HepG2 (cell line): ENCODE measurements around the gene MTHFR. TPM values are rescaled to one million over a fixed set of nuclear protein-coding genes. Genes with fewer than 3 reads are reported as not detected.

ENCODE experiments used
- ARNT ChIP-seq: fragments of 450-650 bp; IDR thresholded peaks from 2 replicates; pipeline ENCODE4 v1.6.1; 2017
- FOSL2 ChIP-seq: sonication (generic); formaldehyde crosslinking; IDR thresholded peaks from 2 replicates; pipeline ENCODE4 v1.4.0; 2020; ENCODE audit warnings: missing genetic modification reagents
- HMGA1 ChIP-seq: sonication (generic); formaldehyde crosslinking; conservative IDR thresholded peaks from 2 replicates; pipeline ENCODE4 v1.4.0; 2020; ENCODE audit warnings: missing genetic modification reagents
- KDM5B ChIP-seq: sonication (generic); formaldehyde crosslinking; IDR thresholded peaks from 2 replicates; pipeline ENCODE4 v1.4.0; 2020; ENCODE audit warnings: missing genetic modification reagents, mild to moderate bottlenecking, borderline replicate concordance
- KMT2B ChIP-seq: IDR thresholded peaks from 2 replicates; pipeline ENCODE4 v1.6.1; 2016; ENCODE audit warnings: missing genetic modification reagents, missing compliant biosample characterization
- MIER2 ChIP-seq: IDR thresholded peaks from 2 replicates; pipeline ENCODE4 v1.6.1; 2016; ENCODE audit warnings: missing biosample characterization, missing genetic modification reagents
- MYC ChIP-seq: sonication (generic); formaldehyde crosslinking; IDR thresholded peaks from 2 replicates; pipeline ENCODE4 v1.9.0; 2021; ENCODE audit warnings: missing genetic modification reagents, borderline replicate concordance
- PHF5A ChIP-seq: IDR thresholded peaks from one replicate; pipeline ENCODE4 v1.6.1; 2018; ENCODE audit warnings: low read depth, missing genetic modification reagents; ENCODE audit not compliant: unreplicated experiment
- SATB2 ChIP-seq: sonication (generic); formaldehyde crosslinking; IDR thresholded peaks from 2 replicates; pipeline ENCODE4 v1.5.0; 2020; ENCODE audit warnings: missing genetic modification reagents
- TARDBP ChIP-seq: sonication (generic); formaldehyde crosslinking; IDR thresholded peaks from 2 replicates; pipeline ENCODE4 v1.8.0; 2022; ENCODE audit warnings: mild to moderate bottlenecking, missing genetic modification reagents
- TBX2 ChIP-seq: sonication (generic); formaldehyde crosslinking; IDR thresholded peaks from 2 replicates; pipeline ENCODE4 v1.5.0; 2020; ENCODE audit warnings: missing genetic modification reagents, mild to moderate bottlenecking, borderline replicate concordance
- TOPORS ChIP-seq: sonication (generic); formaldehyde crosslinking; IDR thresholded peaks from 2 replicates; pipeline ENCODE4 v1.8.0; 2023; ENCODE audit warnings: mild to moderate bottlenecking, missing genetic modification reagents
- ZNF124 ChIP-seq: sonication (generic); formaldehyde crosslinking; IDR thresholded peaks from 2 replicates; pipeline ENCODE4 v1.4.0; 2020; ENCODE audit warnings: missing genetic modification reagents
- ZNF180 ChIP-seq: sonication (generic); formaldehyde crosslinking; IDR thresholded peaks from 2 replicates; pipeline ENCODE4 v1.4.0; 2020; ENCODE audit warnings: low read depth, missing genetic modification reagents, borderline replicate concordance
- ZNF543 ChIP-seq: sonication (generic); formaldehyde crosslinking; IDR thresholded peaks from 2 replicates; pipeline ENCODE4 v1.4.0; 2020; ENCODE audit warnings: mild to moderate bottlenecking, missing genetic modification reagents
- polyA plus RNA-seq, 8 experiments: library from polyadenylated mRNA; depleted of rRNA in 3 of 8; stranded (reverse) in 7 of 8; unstranded in 1 of 8; fragments of >200 nt; fragmentation: Illumina TruSeq in 4 of 8; extraction: Trizol in 4 of 8; gene quantifications; 2 replicates each; pipeline versions ENCODE4 v1.2.1 to v1.2.3, GENCODE V29; 2011 to 2016; ENCODE audit warnings: low read depth in 4 of 8, missing spikeins in 1 of 8, mixed read lengths in 1 of 8; ENCODE audit not compliant: insufficient read depth in 1 of 8
- total RNA-seq, 5 experiments: library from RNA; depleted of rRNA; stranded (reverse); fragments of >200 nt; fragmentation: Illumina TruSeq; extraction: Trizol; gene quantifications; 2 replicates each; pipeline ENCODE4 v1.2.3, GENCODE V29; 2016; ENCODE audit warnings: low read depth in 1 of 5
- TF ChIP-seq, protein P1 (sequence below): sonication (generic); formaldehyde crosslinking; IDR thresholded peaks from 2 replicates; pipeline ENCODE4 v1.4.0; 2020; ENCODE audit warnings: missing genetic modification reagents
- TF ChIP-seq, protein P2 (sequence below): sonication (generic); formaldehyde crosslinking; IDR thresholded peaks from 2 replicates; pipeline ENCODE4 v1.5.0; 2020; ENCODE audit warnings: mild to moderate bottlenecking, missing genetic modification reagents
- TF ChIP-seq, protein P3 (sequence below): IDR thresholded peaks from 2 replicates; pipeline ENCODE4 v1.6.1; 2016; ENCODE audit warnings: mild to moderate bottlenecking, missing biosample characterization, missing genetic modification reagents
- TF ChIP-seq, protein P4 (sequence below): sonication (generic); formaldehyde crosslinking; IDR thresholded peaks from 2 replicates; pipeline ENCODE4 v1.5.0; 2020; ENCODE audit warnings: missing genetic modification reagents, mild to moderate bottlenecking, borderline replicate concordance
- TF ChIP-seq, protein P5 (sequence below): sonication (generic); formaldehyde crosslinking; IDR thresholded peaks from 2 replicates; pipeline ENCODE4 v1.5.0; 2020; ENCODE audit warnings: mild to moderate bottlenecking, missing genetic modification reagents

Gene MTHFR
- total and polyA plus RNA-seq, 2 of the 13 experiments (the other 11 are each of a cell fraction or from before 2014, with no cell fraction given): 3.8 to 8.2 TPM

DNA sequence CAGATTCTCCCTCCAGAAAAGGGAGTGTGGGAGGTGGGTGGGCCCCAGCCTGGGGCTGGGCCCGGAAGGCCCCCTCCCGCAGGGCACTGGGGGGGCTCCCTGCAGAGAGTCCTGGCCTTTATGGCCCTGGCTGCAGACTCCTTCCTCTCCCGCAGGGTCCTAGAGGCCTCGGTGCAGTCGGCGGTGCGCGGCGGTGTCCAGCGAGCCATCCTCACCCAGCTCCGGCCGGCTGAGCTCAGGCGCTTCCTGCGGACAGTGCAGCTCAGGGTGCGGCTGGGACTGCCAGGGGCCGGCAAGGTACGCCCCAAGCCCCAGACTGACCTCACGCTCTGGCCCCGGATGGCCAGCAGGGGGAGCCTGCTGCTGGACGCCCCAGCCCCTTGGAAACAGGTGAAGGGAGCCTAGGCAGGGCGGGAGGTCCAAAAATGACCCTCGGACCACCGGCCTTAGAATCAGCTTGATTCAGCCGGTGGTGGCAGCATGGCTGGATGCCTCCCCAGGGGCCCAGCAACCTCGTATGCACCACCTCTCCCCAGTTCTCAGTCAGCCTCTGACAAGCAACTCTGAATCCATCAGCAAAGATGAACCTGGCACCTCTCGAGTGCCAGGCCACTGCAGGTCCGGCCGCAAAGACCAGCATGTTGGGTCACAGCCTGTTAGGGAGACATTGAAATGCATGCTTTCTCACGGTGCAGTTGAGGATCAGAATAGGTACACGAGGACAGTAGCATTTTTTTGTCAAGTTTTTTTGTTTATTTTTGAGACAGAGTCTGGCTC, 20.6 kb downstream of the MTHFR start (continued):
- TF ChIP-seq, protein P1, sequence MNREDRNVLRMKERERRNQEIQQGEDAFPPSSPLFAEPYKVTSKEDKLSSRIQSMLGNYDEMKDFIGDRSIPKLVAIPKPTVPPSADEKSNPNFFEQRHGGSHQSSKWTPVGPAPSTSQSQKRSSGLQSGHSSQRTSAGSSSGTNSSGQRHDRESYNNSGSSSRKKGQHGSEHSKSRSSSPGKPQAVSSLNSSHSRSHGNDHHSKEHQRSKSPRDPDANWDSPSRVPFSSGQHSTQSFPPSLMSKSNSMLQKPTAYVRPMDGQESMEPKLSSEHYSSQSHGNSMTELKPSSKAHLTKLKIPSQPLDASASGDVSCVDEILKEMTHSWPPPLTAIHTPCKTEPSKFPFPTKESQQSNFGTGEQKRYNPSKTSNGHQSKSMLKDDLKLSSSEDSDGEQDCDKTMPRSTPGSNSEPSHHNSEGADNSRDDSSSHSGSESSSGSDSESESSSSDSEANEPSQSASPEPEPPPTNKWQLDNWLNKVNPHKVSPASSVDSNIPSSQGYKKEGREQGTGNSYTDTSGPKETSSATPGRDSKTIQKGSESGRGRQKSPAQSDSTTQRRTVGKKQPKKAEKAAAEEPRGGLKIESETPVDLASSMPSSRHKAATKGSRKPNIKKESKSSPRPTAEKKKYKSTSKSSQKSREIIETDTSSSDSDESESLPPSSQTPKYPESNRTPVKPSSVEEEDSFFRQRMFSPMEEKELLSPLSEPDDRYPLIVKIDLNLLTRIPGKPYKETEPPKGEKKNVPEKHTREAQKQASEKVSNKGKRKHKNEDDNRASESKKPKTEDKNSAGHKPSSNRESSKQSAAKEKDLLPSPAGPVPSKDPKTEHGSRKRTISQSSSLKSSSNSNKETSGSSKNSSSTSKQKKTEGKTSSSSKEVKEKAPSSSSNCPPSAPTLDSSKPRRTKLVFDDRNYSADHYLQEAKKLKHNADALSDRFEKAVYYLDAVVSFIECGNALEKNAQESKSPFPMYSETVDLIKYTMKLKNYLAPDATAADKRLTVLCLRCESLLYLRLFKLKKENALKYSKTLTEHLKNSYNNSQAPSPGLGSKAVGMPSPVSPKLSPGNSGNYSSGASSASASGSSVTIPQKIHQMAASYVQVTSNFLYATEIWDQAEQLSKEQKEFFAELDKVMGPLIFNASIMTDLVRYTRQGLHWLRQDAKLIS (CRISPR knock-in tag): no peak
- TF ChIP-seq, protein P2, sequence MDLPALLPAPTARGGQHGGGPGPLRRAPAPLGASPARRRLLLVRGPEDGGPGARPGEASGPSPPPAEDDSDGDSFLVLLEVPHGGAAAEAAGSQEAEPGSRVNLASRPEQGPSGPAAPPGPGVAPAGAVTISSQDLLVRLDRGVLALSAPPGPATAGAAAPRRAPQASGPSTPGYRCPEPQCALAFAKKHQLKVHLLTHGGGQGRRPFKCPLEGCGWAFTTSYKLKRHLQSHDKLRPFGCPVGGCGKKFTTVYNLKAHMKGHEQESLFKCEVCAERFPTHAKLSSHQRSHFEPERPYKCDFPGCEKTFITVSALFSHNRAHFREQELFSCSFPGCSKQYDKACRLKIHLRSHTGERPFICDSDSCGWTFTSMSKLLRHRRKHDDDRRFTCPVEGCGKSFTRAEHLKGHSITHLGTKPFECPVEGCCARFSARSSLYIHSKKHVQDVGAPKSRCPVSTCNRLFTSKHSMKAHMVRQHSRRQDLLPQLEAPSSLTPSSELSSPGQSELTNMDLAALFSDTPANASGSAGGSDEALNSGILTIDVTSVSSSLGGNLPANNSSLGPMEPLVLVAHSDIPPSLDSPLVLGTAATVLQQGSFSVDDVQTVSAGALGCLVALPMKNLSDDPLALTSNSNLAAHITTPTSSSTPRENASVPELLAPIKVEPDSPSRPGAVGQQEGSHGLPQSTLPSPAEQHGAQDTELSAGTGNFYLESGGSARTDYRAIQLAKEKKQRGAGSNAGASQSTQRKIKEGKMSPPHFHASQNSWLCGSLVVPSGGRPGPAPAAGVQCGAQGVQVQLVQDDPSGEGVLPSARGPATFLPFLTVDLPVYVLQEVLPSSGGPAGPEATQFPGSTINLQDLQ (CRISPR knock-in tag): no peak
- peak; percentile 57 for TF ChIP-seq TBX2
- TF ChIP-seq SATB2 (CRISPR knock-in tag): no peak
- TF ChIP-seq, protein P3, sequence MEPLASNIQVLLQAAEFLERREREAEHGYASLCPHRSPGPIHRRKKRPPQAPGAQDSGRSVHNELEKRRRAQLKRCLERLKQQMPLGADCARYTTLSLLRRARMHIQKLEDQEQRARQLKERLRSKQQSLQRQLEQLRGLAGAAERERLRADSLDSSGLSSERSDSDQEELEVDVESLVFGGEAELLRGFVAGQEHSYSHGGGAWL (CRISPR knock-in tag): no peak; the same call in none of the 2 replicates
- TF ChIP-seq, protein P4, sequence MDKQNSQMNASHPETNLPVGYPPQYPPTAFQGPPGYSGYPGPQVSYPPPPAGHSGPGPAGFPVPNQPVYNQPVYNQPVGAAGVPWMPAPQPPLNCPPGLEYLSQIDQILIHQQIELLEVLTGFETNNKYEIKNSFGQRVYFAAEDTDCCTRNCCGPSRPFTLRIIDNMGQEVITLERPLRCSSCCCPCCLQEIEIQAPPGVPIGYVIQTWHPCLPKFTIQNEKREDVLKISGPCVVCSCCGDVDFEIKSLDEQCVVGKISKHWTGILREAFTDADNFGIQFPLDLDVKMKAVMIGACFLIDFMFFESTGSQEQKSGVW: no peak
- no peak for TF ChIP-seq ZNF180 (CRISPR knock-in tag)
- TF ChIP-seq PHF5A (CRISPR knock-in tag): no peak
- 0 out of 2 replicates have a peak, but pooled peaks have one; percentile 37 for TF ChIP-seq KDM5B (CRISPR knock-in tag)
- no peak for TF ChIP-seq TOPORS (CRISPR knock-in tag)
- TF ChIP-seq ZNF124 (CRISPR knock-in tag): 0 out of 2 replicates have a peak, but pooled peaks have one; percentile 39
- TF ChIP-seq, protein P5, sequence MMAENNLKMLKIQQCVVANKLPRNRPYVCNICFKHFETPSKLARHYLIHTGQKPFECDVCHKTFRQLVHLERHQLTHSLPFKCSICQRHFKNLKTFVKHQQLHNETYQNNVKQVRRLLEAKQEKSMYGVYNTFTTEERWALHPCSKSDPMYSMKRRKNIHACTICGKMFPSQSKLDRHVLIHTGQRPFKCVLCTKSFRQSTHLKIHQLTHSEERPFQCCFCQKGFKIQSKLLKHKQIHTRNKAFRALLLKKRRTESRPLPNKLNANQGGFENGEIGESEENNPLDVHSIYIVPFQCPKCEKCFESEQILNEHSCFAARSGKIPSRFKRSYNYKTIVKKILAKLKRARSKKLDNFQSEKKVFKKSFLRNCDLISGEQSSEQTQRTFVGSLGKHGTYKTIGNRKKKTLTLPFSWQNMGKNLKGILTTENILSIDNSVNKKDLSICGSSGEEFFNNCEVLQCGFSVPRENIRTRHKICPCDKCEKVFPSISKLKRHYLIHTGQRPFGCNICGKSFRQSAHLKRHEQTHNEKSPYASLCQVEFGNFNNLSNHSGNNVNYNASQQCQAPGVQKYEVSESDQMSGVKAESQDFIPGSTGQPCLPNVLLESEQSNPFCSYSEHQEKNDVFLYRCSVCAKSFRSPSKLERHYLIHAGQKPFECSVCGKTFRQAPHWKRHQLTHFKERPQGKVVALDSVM (CRISPR knock-in tag): 0 out of 2 replicates have a peak, but pooled peaks have one; percentile 35
- 0 out of 2 replicates have a peak, but pooled peaks have one; percentile 63 for TF ChIP-seq ZNF543 (CRISPR knock-in tag)
- peak; percentile 58; the same call in 1 of the 2 replicates for TF ChIP-seq TARDBP (CRISPR knock-in tag)
- peak; percentile 35; the same call in 1 of the 2 replicates for TF ChIP-seq FOSL2 (CRISPR knock-in tag)
- no peak for TF ChIP-seq HMGA1
- peak; percentile 51; the same call in 1 of the 2 replicates for TF ChIP-seq MYC (CRISPR knock-in tag)
- 0 out of 2 replicates have a peak, but pooled peaks have one; percentile 59 for TF ChIP-seq MIER2 (CRISPR knock-in tag)
- no peak for TF ChIP-seq KMT2B (CRISPR knock-in tag)
- TF ChIP-seq ARNT: no peak
